GM12891 (cell line): ENCODE results near the gene ESR1.

Source experiments
- PAX5 ChIP-seq: IDR thresholded peaks from 2 replicates; pipeline ENCODE4 v1.6.1; 2011; ENCODE audit warnings: low read length, moderate library complexity, mild to moderate bottlenecking; ENCODE audit not compliant: insufficient read depth, severe bottlenecking
- POLR2A ChIP-seq: IDR thresholded peaks from 2 replicates; pipeline ENCODE4 v1.6.1; 2011; ENCODE audit warnings: low read depth, low read length, control low read depth
- POLR2AphosphoS5 ChIP-seq: IDR thresholded peaks from 2 replicates; pipeline ENCODE4 v1.6.1; 2011; ENCODE audit warnings: low read depth, low read length, control low read depth
- SPI1 ChIP-seq: IDR thresholded peaks from 2 replicates; pipeline ENCODE4 v1.6.1; 2011; ENCODE audit warnings: low read depth, low read length, control low read depth
- TAF1 ChIP-seq: IDR thresholded peaks from 2 replicates; pipeline ENCODE4 v1.6.1; 2011; ENCODE audit warnings: low read depth, low read length, control low read depth

DNA sequence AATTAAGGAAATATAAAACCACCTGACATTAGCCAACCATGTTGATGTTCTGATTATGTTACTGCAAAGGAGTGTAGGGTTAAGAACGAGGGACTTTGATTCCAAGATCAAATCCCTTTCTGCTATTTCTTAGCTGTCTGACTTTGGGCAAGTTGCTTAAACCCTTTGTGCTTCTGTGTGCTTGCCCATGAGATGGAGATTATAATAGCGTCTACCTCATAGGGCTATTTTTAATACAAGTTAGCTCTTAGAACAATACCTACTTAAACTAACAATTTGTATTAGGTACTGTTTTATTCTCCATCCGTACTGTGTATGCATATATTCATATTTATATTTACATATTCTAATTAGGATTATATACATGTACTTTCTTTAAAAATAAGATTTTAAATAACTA is 263.8 kb downstream of the ESR1 start:
- no peak for TF ChIP-seq POLR2A
- no peak for TF ChIP-seq POLR2AphosphoS5
- no peak for TF ChIP-seq TAF1
- TF ChIP-seq PAX5: no peak
- no peak for TF ChIP-seq SPI1
